Fibroblast of lung (primary cell): Measurements from ENCODE around the gene SBF2. TPM values are rescaled to one million over a fixed set of nuclear protein-coding genes. Genes with fewer than 3 reads are reported as not detected.

Experiments used
- DNase-seq, 2 donors: peaks; one replicate each; pipeline versions ENCODE4 v3.0.0 to v3.0.0-alpha.2; 2010; ENCODE audit warnings: low read depth in 2 of 2
- H2AFZ ChIP-seq: 2 replicates; pipeline ENCODE4 v1.5.1; 2012; ENCODE audit warnings: low read length, control low read depth, inconsistent platforms
- H3K27ac ChIP-seq: 2 replicates; pipeline ENCODE4 v1.5.1; 2011; ENCODE audit warnings: low read length, control low read depth; ENCODE audit not compliant: insufficient read depth
- H3K27me3 ChIP-seq: 2 replicates; pipeline ENCODE4 v1.5.1; 2011; ENCODE audit warnings: mild to moderate bottlenecking, low read length; ENCODE audit not compliant: control insufficient read depth, insufficient read depth
- H3K36me3 ChIP-seq: 2 replicates; pipeline ENCODE4 v1.5.1; 2011; ENCODE audit warnings: low read length; ENCODE audit not compliant: control insufficient read depth, insufficient read depth
- H3K4me1 ChIP-seq: 2 replicates; pipeline ENCODE4 v1.5.1; 2011; ENCODE audit warnings: low read length; ENCODE audit not compliant: control insufficient read depth, insufficient read depth; ENCODE audit errors: extremely low read depth
- H3K4me2 ChIP-seq: 2 replicates; pipeline ENCODE4 v1.5.1; 2011; ENCODE audit warnings: low read length, control low read depth; ENCODE audit not compliant: insufficient read depth; ENCODE audit errors: extremely low read depth
- H3K4me3 ChIP-seq, 4 experiments: fragments of 200-600 bp in 1 of 4; sonication (generic) in 1 of 4; replicated peaks in 1 of 4; 2 replicates each; pipeline ENCODE4 v1.5.1; 2011 to 2016; ENCODE audit warnings: low read length in 4 of 4, low read depth in 3 of 4, mild to moderate bottlenecking in 3 of 4, control low read depth in 2 of 4, inconsistent platforms in 1 of 4, mixed read lengths in 1 of 4; ENCODE audit not compliant: insufficient read depth in 1 of 4; ENCODE audit errors: control extremely low read depth in 1 of 4
- H3K79me2 ChIP-seq: 2 replicates; pipeline ENCODE4 v1.5.1; 2012; ENCODE audit warnings: mild to moderate bottlenecking, low read length, inconsistent platforms; ENCODE audit not compliant: control insufficient read depth, insufficient read depth
- H3K9ac ChIP-seq: 2 replicates; pipeline ENCODE4 v1.5.1; 2011; ENCODE audit warnings: mild to moderate bottlenecking, low read length, control low read depth; ENCODE audit not compliant: insufficient read depth
- H3K9me3 ChIP-seq: 2 replicates; pipeline ENCODE4 v1.5.1; 2012; ENCODE audit warnings: low read depth, low read length; ENCODE audit not compliant: control insufficient read depth, insufficient read depth
- H4K20me1 ChIP-seq: 2 replicates; pipeline ENCODE4 v1.5.1; 2011; ENCODE audit warnings: low read length; ENCODE audit not compliant: control insufficient read depth, insufficient read depth; ENCODE audit errors: extremely low read depth
- CTCF ChIP-seq, 2 donors: IDR thresholded peaks in 1 of 2; conservative IDR thresholded peaks in 1 of 2; 1 replicate in 1 of 2; 2 replicates in 1 of 2; pipeline ENCODE4 v1.5.1; 2011 to 2012; ENCODE audit warnings: low read length in 2 of 2, control low read depth in 1 of 2, inconsistent platforms in 1 of 2, low read depth in 1 of 2, mild to moderate bottlenecking in 1 of 2
- EZH2 ChIP-seq: IDR thresholded peaks from 2 replicates; pipeline ENCODE4 v1.5.1; 2012; ENCODE audit warnings: low read length, control low read depth, mild to moderate bottlenecking; ENCODE audit errors: missing control alignments
- polyA plus RNA-seq, 2 donors: library from polyadenylated mRNA; depleted of rRNA in 1 of 2; stranded (reverse) in 1 of 2; unstranded in 1 of 2; fragments of >200 nt; gene quantifications; 2 replicates each; pipeline ENCODE4 v1.2.1, GENCODE V29; 2011 to 2012; ENCODE audit warnings: missing spikeins in 1 of 2
- total RNA-seq: library from RNA; depleted of rRNA; stranded (reverse); fragments of >200 nt; gene quantifications from 2 replicates; pipeline ENCODE4 v1.2.1, GENCODE V29; 2014

SBF2 gene
- total and polyA plus RNA-seq, 2 donors (not counting 1 experiment from before 2014, with no cell fraction given), result 69.4 to 95.9 TPM

- H3K4me3 ChIP-seq, result no peak overlapping the region
- TF ChIP-seq EZH2 (no peak), CTCF (conservative IDR thresholded peaks at IDR 0.05 in 1 of 2, IDR thresholded peaks at IDR 0.05 in 1 of 2; ENCODE audit: low read depth in 1 of 2, low read length in 2 of 2) (no peak)
- peak; percentile 22 to 26 for DNase-seq
- H2AFZ ChIP-seq, result no peak overlapping the region
- H3K4me2 ChIP-seq, result peak overlapping the region; percentile 44
- H3K9me3 ChIP-seq, result no peaks in the 10 kb centered on the region
- no peaks in the 10 kb centered on the region for H4K20me1 ChIP-seq
- H3K79me2 ChIP-seq, result peaks cover 11% of the 10 kb centered on the region
- H3K27ac ChIP-seq, result no peak overlapping the region
- no peak overlapping the region for H3K9ac ChIP-seq
- H3K27me3 ChIP-seq, result no peaks in the 10 kb centered on the region
- H3K36me3 ChIP-seq, result no peaks in the 10 kb centered on the region
- H3K4me1 ChIP-seq, result no peaks in the 10 kb centered on the region
These were observed 235.7 kb downstream of the SBF2 start for GRCh38 chr11:10058356-10058755.

GRCh38 chr11:10051868-10052586 lies 242.0 kb downstream of the SBF2 start:
- peaks cover 3% of the 10 kb centered on the region for H3K4me1 ChIP-seq
- H3K9me3 ChIP-seq, result no peaks in the 10 kb centered on the region
- no peaks in the 10 kb centered on the region for H4K20me1 ChIP-seq
- H3K4me3 ChIP-seq, result no peak overlapping the region
- H2AFZ ChIP-seq, result no peak overlapping the region
- no peak for TF ChIP-seq EZH2
- no peak for TF ChIP-seq CTCF (conservative IDR thresholded peaks at IDR 0.05 in 1 of 2, IDR thresholded peaks at IDR 0.05 in 1 of 2; ENCODE audit: low read depth in 1 of 2, low read length in 2 of 2)
- H3K79me2 ChIP-seq, result peaks cover under 1% of the 10 kb centered on the region
- no peak overlapping the region for H3K9ac ChIP-seq
- H3K36me3 ChIP-seq, result no peaks in the 10 kb centered on the region
- peak; percentile 26 to 60 for DNase-seq
- H3K27me3 ChIP-seq, result no peaks in the 10 kb centered on the region
- H3K27ac ChIP-seq, result no peak overlapping the region
- H3K4me2 ChIP-seq, result no peak overlapping the region

- TF ChIP-seq EZH2, result no peak
- TF ChIP-seq CTCF (conservative IDR thresholded peaks at IDR 0.05 in 1 of 2, IDR thresholded peaks at IDR 0.05 in 1 of 2; ENCODE audit: low read depth in 1 of 2, low read length in 2 of 2), result no peak
- H3K9me3 ChIP-seq, result no peaks in the 10 kb centered on the region
- H3K4me1 ChIP-seq, result peaks cover 3% of the 10 kb centered on the region
- H3K9ac ChIP-seq, result no peak overlapping the region
- no peaks in the 10 kb centered on the region for H4K20me1 ChIP-seq
- H3K36me3 ChIP-seq, result no peaks in the 10 kb centered on the region
- no peak overlapping the region for H3K27ac ChIP-seq
- no peak overlapping the region for H3K4me2 ChIP-seq
- no peaks in the 10 kb centered on the region for H3K27me3 ChIP-seq
- H3K79me2 ChIP-seq, result no peaks in the 10 kb centered on the region
- no peak overlapping the region for H2AFZ ChIP-seq
- peak in 1 of 2 donors; percentile 57 for DNase-seq
- H3K4me3 ChIP-seq, result no peak overlapping the region
These were observed 243.5 kb downstream of the SBF2 start for GRCh38 chr11:10050561-10050960.
